ENCODE results near the gene LPP.

DNA sequence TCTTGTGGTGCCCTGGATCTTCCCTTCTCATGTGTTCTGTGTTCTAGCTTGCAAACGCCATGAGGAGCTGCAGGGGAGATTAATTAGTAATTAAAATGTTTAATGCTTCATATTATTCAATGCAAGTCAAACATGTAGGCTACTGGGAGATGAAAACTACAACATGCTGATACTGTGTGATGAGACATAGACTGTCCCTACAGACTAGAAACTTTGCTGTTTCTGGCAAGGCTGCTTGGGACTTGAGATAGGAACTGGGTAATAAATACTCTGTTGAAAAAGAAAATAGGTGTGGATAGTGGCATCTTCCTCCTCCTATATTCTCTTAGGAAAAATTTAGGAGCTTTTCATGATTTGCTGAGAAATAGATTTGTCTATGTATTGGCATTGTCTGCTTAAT is 379.2 kb downstream of the LPP start:
- TF ChIP-seq, protein P1, sequence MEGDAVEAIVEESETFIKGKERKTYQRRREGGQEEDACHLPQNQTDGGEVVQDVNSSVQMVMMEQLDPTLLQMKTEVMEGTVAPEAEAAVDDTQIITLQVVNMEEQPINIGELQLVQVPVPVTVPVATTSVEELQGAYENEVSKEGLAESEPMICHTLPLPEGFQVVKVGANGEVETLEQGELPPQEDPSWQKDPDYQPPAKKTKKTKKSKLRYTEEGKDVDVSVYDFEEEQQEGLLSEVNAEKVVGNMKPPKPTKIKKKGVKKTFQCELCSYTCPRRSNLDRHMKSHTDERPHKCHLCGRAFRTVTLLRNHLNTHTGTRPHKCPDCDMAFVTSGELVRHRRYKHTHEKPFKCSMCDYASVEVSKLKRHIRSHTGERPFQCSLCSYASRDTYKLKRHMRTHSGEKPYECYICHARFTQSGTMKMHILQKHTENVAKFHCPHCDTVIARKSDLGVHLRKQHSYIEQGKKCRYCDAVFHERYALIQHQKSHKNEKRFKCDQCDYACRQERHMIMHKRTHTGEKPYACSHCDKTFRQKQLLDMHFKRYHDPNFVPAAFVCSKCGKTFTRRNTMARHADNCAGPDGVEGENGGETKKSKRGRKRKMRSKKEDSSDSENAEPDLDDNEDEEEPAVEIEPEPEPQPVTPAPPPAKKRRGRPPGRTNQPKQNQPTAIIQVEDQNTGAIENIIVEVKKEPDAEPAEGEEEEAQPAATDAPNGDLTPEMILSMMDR (conservative IDR thresholded peaks at IDR 0.05): no peak
- no peak for TF ChIP-seq EZH2 (IDR thresholded peaks at IDR 0.05; ENCODE audit: low read depth)

Data from PC-9 (cell line).